Fibroblast of mammary gland (primary cell): ENCODE results near the gene RNF152.
"Not testable (repeated sequence)": the region's sequence is repeated elsewhere in the genome, so short reads cannot be mapped to it uniquely, and the experiment has no call there.

Experiments used
- DNase-seq: peaks from one replicate; pipeline ENCODE4 v3.0.0-alpha.2; 2010; ENCODE audit warnings: low read depth
- H3K4me3 ChIP-seq: 2 replicates; pipeline ENCODE4 v1.5.1; 2011; ENCODE audit warnings: low read depth, mild to moderate bottlenecking, low read length, moderate library complexity; ENCODE audit not compliant: control insufficient read depth
- TF ChIP-seq, protein P1 (sequence below): conservative IDR thresholded peaks from 2 replicates; pipeline ENCODE4 v1.5.1; 2011; ENCODE audit warnings: low read depth, low read length, inconsistent platforms; ENCODE audit not compliant: control insufficient read depth, insufficient read depth

The RNF152 gene

DNA sequence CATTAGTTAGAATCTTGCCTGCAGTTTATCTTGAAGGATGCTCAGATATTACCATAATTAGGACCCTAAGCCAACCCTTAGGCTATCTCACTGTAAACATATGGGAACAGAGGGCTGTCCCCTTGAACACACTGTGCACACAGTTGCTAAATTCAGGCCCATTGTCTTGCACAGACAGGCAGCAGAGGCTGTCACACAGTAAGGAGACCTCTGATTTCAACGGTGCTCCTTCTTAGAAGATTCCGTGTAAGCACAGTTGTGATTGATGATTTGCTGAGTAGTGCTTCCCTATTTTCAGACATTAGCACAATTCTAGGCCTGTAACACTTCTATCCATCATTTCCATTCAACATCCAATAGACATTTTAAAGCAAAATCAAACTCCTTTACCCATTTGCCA is 108.0 kb downstream of the RNF152 start:
- no peak overlapping the region for H3K4me3 ChIP-seq
- TF ChIP-seq, protein P1, sequence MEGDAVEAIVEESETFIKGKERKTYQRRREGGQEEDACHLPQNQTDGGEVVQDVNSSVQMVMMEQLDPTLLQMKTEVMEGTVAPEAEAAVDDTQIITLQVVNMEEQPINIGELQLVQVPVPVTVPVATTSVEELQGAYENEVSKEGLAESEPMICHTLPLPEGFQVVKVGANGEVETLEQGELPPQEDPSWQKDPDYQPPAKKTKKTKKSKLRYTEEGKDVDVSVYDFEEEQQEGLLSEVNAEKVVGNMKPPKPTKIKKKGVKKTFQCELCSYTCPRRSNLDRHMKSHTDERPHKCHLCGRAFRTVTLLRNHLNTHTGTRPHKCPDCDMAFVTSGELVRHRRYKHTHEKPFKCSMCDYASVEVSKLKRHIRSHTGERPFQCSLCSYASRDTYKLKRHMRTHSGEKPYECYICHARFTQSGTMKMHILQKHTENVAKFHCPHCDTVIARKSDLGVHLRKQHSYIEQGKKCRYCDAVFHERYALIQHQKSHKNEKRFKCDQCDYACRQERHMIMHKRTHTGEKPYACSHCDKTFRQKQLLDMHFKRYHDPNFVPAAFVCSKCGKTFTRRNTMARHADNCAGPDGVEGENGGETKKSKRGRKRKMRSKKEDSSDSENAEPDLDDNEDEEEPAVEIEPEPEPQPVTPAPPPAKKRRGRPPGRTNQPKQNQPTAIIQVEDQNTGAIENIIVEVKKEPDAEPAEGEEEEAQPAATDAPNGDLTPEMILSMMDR: no peak
- no peak for DNase-seq

DNA sequence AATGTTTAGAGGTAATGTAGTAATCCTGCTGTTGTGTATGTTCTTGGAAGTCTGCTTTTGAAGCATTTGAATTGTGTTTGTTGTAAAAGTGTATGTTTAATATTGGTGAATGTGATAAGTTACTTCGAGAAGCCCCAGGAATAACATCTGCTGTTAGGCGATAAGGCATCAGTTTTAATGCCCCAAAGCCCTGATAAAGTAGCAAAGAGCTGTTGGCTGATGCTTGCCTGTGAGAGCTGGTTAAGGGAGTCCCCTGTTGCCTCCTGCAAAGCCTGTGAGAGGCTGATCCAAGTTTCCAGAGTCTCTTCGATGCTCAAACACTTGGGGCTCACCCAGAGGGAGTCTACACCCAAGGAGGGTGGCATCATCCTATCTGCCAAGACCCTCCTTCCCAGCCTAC is 110.3 kb downstream of the RNF152 start:
- no peak for DNase-seq
- H3K4me3 ChIP-seq: no peak overlapping the region
- TF ChIP-seq, protein P1: no peak

DNA sequence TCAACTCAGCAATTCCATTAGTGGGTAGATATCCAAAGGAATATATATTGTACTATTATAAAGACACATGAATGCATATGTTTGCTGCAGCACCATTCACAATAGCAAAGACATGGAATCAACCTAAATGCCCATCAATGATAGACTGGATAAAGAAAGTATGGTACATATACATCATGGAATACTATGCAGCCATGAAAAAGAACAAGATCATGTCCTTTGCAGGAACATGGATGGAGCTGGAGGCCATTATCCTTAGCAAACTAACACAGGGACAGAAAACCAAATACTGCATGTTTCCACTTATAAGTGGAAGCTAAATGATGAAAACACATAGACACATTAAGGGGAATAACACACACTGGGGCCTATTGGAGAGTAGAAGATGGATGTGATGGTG is 116.6 kb downstream of the RNF152 start:
- not testable (repeated sequence) for DNase-seq, H3K4me3 ChIP-seq

DNA sequence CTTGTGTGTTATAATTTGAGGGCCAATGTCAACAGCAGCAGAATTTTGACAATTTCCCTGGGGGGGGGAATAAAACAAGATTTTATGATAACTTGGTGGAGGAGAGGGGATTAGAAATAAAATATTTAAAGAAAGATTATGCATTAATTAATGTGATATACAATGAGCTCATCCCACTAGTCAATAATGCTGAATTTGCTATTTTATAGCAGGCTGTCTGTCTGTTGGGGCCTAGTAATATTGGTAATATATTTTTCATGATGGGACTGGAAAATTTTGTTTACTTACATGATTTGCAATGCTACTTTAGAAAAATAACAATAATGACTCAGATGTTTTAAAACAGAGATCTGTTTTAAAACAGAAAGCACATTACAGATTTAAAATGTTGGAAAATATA is 118.0 kb downstream of the RNF152 start:
- no peak overlapping the region for H3K4me3 ChIP-seq
- no peak for DNase-seq
- TF ChIP-seq, protein P1: no peak

DNA sequence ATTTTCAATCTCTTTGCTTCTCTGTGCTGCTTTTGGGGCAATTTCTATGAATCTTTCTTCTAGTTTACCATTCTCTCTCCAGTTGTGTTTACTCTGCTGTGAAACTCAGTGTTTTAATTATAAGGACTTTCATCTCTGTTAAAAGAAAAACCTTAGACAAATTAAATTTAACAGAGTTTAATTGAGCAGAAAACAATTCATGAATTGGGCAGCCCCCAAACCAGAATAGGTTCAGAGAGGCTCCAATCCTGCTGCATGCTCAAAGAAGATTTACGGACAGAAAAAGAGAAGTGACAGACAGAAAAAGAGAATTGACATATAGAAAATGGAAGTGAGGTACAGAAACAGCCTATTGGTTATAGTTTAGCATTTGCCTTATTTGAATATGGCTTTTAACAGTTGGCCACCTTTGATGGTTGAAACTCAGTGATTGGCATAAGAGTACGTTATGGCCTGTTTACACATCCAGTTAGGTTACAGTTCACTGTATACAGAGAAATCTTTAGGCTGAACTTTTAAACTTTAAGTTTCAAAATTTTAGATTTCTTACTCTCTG is 120.4 kb downstream of the RNF152 start:
- TF ChIP-seq, protein P1: no peak

DNA sequence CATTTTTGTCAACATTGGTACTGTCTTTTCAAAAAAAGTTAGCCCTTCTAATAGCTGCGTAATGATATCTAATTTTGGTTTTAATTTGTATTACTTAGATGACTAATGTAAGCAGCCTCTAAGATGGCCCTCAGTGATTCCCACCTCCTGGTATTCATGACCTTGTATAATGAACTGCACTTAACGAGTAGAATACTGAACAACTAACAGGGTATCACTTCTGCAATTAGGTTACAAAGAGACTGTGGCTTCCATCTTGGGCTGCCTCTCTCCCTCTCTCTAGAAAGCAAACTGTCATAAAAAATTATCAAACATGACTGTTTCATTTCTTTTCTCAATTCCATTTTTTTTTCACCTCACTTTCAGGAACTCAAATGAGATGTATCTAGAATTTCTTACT is 120.9 kb downstream of the RNF152 start:
- no peak for DNase-seq
- TF ChIP-seq, protein P1: no peak

More for the DNA sequence above, 120.4 kb downstream of the RNF152 start:
- H3K4me3 ChIP-seq: no peak overlapping the region
- DNase-seq: no peak

DNA sequence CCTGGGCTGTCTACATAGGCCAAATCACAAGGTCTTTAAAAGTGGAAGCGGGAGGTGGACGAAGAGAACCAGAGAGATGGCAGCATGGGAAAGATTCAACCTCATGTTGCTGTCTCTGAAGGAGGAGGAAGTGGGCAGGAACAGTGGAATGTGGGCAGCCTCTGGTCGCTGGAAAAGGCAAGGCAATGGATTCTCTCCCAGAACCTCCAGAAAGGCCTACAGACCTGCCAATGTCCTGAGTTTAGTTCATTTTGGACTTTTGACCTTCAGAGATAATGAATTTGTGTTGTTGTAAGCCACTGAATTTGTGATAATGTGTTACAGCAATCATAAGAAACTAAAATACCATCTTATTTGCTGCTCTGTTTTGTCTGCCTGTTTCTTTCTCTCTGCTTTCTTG is 122.5 kb downstream of the RNF152 start:
- TF ChIP-seq, protein P1: no peak
- no peak for DNase-seq
- H3K4me3 ChIP-seq: no peak overlapping the region

More for the DNA sequence above, 120.9 kb downstream of the RNF152 start:
- H3K4me3 ChIP-seq: no peak overlapping the region
